HG03066 (cell line): ENCODE data around the gene NDUFS8.

Source experiments
- ATAC-seq: cut with Tn5 transposase; IDR thresholded peaks from one replicate; pipeline ENCODE4 v1.9.1; 2021; ENCODE audit warnings: low read depth; ENCODE audit not compliant: unreplicated experiment

Gene NDUFS8

GRCh38 chr11:68047437-68048290 is 17.2 kb downstream of the NDUFS8 start:
- no peak for ATAC-seq

GRCh38 chr11:68048681-68049508 is 18.4 kb downstream of the NDUFS8 start:
- ATAC-seq, result no peak

DNA sequence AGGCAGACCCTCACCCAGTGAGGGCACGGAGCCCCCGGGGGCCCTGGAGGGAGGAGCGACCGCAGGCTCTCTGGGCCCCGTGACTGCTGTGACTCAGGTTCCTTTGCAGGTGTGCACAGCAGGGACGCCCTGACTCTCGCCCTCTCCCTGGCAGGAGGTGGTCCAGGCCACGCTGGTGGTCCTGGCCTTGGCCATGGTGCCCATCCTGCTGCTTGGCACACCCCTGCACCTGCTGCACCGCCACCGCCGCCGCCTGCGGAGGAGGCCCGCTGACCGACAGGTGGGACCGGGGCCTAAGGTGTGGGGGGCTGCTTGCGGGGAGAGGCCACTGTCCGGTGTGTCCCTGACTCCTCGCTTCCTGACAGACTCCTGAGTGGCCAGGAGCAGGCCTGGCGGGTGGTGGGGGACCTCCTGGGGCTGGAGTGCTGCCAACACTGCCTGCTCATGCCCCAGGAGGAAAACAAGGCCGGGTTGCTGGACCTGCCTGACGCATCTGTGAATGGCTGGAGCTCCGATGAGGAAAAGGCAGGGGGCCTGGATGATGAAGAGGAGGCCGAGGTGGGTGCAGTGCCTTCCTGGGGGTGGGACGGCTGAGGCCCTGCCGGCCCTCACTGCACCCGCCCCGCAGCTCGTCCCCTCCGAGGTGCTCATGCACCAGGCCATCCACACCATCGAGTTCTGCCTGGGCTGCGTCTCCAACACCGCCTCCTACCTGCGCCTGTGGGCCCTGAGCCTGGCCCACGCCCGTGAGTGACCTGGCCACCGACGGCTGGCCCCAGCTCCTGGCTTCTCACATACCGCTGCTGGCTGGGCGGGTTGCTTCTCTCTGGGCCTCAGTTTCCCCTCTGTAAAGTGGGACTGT is 19.3 kb downstream of the NDUFS8 start:
- ATAC-seq, result no peak

- no peak for ATAC-seq
These were observed 19.9 kb downstream of the NDUFS8 start for GRCh38 chr11:68050371-68050841.

- ATAC-seq, result no peak
These were observed 21.0 kb downstream of the NDUFS8 start for GRCh38 chr11:68051191-68052136.

GRCh38 chr11:68052137-68052873 is 21.8 kb downstream of the NDUFS8 start:
- ATAC-seq, result no peak

DNA sequence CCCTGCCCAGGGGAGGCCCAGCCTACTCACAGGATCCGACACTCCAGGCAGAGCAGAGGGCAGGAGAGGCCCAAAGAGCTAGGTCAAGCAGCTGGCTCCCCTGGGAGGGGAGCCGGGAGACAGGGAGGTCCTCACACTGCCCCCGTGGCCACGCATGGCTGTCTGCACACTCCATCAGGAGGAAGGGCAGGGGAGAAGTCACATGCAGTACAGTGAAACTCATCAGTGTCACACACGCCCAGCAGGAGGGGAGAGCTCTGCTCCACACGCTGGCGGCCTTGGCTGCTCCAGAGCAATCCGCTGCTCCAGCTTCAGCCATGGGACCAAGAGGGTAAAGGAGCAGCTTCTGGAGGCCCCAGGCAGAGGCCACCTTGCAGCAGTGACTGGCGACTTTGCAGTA is 22.6 kb downstream of the NDUFS8 start:
- no peak for ATAC-seq

- ATAC-seq, result no peak
These were observed 23.7 kb downstream of the NDUFS8 start for GRCh38 chr11:68053981-68054812.

DNA sequence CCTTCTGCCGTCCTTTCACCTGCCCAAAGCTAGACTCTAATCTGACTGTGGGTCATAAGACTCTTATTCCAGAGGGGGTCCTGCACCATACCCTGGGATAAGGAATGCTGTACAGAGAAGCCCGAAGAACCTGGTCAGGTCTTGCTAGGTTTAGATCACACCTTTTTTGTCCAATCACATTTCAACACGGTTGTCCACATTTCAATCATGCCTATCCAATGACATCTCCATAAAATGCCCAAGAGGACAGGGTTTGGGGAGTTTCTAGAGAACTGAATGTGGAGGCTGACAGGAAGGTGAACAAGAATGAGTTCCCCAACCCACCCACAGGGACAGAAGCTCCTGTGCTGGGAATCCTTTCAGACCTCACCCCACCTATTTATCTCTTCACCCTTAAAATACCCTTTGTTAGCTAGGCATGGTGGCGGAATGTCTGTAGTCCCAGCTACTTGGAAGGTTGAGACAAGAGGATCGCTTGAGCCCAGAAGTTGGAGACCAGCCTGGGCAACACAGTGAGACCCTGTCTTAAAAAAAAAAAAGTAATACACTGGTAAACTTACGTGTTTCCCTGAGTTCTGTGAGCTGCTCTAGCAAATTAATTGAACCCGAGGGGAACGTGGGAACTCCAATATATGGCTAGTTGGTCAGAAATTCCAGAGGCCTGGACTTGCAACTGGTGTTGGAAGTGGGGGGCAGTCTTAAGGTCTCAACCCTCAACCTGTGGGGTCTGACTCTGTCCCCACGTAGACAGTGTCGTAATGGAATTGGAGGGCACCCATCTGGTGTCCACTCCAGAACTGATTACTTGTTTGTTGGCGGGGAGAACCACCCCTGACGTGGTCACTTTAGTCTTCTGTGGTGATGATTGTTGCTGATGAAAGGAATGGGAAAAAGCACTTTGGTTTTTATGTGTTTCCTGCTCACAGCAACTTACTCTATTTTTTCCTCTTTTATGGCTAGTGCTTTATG is 26.1 kb downstream of the NDUFS8 start:
- ATAC-seq, result no peak

- ATAC-seq, result no peak
These were observed 27.3 kb downstream of the NDUFS8 start for GRCh38 chr11:68057807-68058206.

GRCh38 chr11:68061508-68061907 is 31.0 kb downstream of the NDUFS8 start:
- no peak for ATAC-seq

GRCh38 chr11:68064926-68065325 is 34.4 kb downstream of the NDUFS8 start:
- ATAC-seq, result no peak

DNA sequence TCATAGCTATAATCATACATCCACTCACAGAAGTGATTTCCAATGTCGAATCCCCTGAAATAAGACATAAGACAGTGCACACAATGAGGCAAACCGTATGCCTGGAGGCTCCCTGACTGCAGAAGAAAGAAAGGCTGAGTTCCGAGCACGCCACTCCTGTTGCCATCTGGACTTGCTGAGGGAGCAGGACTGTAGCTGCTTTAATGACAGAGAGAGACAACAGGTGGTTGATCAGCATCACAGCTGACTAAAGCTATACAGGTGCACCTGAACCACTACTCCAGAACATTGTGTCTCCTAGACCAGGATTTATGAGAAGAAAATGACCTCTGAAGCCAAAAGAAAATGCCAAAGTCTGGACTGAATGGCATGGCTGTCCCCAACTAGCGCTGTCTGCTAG is 35.4 kb downstream of the NDUFS8 start:
- ATAC-seq, result no peak

DNA sequence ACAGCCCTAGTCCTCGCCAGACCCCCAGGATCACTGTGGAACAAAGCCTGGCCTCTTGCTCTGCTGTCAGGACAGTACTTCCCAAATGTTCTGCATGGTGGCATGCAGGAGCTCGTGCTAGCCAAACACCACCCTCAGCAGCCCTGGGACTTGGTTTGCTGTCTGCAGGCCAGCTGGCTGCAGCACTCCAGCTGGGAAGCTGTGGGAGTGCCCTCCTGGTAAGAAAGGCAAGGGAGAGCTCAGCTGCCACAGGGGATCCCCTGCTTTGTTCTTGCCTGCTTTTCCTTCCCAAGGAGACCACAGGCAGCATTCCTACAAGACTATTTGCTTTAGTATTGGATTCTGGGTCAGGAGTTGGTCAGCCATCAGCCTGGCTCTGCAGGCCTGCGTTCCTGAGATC is 36.3 kb downstream of the NDUFS8 start:
- no peak for ATAC-seq

- no peak for ATAC-seq
These were observed 37.5 kb downstream of the NDUFS8 start for GRCh38 chr11:68067991-68068390.

DNA sequence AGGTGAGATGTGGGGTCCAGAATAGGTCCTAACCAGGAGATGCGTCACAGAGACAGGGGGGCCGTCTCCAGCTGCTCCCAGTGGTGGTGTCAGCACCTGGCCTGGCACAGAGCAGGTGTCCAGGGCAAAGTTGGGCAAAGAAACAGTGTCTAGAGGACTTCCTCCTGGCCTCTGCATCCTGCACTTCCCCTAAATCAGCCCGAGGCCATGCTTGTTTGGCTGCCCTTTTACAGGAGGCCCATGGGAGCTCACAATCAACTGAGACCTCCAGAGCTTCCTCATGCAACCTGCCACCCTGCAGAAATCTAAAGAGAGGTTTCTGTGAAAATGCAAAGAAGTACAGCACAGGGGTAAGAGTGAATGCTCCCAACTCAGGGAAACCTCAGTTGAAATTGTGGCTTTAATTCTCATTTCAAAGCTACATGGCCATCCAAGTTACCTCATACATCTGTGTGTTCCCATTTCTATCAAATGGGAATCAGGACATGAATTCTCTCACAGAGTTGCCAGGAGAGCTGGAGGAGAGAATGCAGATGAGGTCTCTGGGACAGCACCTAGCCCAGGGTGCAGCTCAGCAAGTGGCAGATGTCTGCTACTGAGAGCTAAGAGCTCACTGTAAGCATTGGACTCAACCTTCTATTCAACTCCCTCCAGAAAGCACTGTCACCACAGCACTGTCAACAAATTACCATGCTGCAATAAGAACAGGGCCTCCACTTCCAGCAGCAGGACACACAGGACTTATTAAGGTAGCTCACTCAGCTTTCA is 41.0 kb downstream of the NDUFS8 start:
- no peak for ATAC-seq
